ENCODE measurements around the gene GIMAP6. TPM values are rescaled to one million over a fixed set of nuclear protein-coding genes. Genes with fewer than 3 reads are reported as not detected.

GIMAP6 gene
- total RNA-seq, 1 donor from 2014 or later: not detected

DNA sequence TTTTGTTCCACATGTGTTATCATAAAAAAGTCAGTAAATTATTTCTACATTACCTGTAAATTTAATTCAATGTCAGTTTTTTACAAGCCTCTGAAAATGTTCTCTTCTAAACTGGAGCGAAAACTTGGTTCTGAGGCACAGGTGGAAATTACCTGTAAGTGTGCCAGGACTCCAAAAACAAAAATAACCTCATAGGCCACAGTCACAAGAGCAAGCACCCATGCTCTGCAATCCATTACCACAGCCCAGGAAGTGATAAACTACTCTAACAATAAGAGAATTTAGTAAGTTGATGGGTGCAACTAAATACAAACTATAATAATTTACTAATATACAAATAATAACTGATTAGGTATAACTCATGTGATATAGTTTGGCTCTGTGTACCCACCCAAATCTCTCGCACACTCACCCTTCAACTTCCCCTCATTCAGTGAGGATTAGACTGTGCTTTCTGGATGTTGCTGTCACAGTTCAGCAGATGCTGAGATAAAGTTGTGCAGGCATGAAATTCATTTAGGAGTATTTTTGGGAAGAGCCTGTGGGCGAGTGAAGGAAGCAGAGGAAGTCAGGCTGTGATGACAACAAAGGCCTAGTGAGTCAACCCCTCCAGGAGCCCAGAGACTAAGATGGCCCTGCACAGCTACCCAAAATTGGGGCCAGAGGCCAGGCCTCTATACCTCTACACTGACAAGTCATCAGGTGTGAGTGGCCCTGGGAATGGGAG, 16.3 kb upstream of the GIMAP6 start:
- no peak overlapping the region for H3K4me3 ChIP-seq (ENCODE audit: low read depth, low read length)
- DNase-seq (ENCODE audit: low read depth) (no peak), FAIRE-seq (no peak)
- TF ChIP-seq, protein P1, sequence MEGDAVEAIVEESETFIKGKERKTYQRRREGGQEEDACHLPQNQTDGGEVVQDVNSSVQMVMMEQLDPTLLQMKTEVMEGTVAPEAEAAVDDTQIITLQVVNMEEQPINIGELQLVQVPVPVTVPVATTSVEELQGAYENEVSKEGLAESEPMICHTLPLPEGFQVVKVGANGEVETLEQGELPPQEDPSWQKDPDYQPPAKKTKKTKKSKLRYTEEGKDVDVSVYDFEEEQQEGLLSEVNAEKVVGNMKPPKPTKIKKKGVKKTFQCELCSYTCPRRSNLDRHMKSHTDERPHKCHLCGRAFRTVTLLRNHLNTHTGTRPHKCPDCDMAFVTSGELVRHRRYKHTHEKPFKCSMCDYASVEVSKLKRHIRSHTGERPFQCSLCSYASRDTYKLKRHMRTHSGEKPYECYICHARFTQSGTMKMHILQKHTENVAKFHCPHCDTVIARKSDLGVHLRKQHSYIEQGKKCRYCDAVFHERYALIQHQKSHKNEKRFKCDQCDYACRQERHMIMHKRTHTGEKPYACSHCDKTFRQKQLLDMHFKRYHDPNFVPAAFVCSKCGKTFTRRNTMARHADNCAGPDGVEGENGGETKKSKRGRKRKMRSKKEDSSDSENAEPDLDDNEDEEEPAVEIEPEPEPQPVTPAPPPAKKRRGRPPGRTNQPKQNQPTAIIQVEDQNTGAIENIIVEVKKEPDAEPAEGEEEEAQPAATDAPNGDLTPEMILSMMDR (IDR thresholded peaks at IDR 0.05; ENCODE audit: insufficient read depth, low read length, severe bottlenecking): no peak
- no peaks in the 10 kb centered on the region for H3K27me3 ChIP-seq (ENCODE audit: control insufficient read depth, insufficient read depth, low read length)
- no peaks in the 10 kb centered on the region for H3K36me3 ChIP-seq (ENCODE audit: control insufficient read depth, insufficient read depth, low read length)

DNA sequence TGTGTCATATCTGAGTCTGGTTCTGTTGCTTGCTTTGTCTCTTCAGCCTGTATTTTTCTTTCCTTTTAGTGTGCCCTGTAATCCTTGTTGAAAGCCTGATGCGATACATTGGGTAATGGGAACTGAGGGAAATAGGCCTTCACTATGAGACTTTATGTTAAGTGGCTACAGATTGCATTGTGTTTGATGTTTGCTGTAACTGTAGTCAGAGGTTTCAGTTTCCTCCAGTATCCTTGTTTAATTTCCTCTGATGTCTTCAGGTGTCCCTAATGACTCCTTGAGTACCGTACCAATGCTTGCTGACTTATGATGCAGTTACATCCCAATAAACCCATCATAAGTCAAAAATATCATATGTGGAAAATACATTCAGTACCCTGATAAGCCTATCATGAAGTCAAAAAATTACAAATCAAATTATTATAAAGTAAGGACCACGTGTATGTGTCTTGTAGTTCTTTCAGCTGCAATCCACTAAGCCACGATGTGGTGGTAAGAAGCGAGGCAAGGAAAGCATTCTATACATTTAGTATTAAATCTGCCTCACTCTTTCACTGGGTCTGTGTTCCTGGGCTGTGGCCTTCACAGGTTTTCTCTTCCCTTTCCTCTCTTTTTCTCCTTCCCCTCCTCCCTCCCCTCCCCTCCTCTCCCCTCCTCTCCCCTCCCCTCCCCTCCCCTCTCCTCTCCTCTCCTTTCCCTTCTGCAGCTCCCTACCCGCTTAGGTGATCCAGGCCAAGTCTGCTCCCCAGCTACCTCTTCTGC, 13.3 kb upstream of the GIMAP6 start:
- TF ChIP-seq, protein P1 (IDR thresholded peaks at IDR 0.05; ENCODE audit: insufficient read depth, low read length, severe bottlenecking): no peak
- H3K27me3 ChIP-seq (ENCODE audit: control insufficient read depth, insufficient read depth, low read length): no peaks in the 10 kb centered on the region
- DNase-seq (ENCODE audit: low read depth): no peak
- no peak for FAIRE-seq
- H3K36me3 ChIP-seq (ENCODE audit: control insufficient read depth, insufficient read depth, low read length): no peaks in the 10 kb centered on the region
- no peak overlapping the region for H3K4me3 ChIP-seq (ENCODE audit: low read depth, low read length)

DNA sequence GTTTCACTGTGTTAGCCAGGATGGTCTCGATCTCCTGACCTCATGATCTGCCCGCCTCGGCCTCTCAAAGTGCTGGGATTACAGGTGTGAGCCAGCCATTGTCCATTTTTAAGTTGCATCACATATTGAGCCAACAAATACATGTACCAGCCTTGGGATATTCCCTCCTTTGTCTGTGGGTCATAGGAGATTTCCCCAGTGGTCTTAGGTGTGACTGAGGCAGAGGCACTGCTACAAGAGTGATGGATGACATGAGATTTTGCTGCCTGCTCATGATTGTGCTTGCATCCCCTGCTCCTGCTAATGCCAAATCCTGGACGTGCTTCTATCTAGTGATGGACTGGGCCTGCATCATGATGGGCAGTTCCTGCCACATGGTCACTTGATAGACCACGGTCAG, 10.7 kb upstream of the GIMAP6 start:
- Histone ChIP-seq H3K36me3 (ENCODE audit: control insufficient read depth, insufficient read depth, low read length) (no peaks in the 10 kb centered on the region), H3K27me3 (ENCODE audit: control insufficient read depth, insufficient read depth, low read length) (no peaks in the 10 kb centered on the region), H3K4me3 (ENCODE audit: low read depth, low read length) (no peak overlapping the region)
- DNase-seq (ENCODE audit: low read depth) (no peak), FAIRE-seq (no peak)
- TF ChIP-seq, protein P1 (IDR thresholded peaks at IDR 0.05; ENCODE audit: insufficient read depth, low read length, severe bottlenecking): no peak

DNA sequence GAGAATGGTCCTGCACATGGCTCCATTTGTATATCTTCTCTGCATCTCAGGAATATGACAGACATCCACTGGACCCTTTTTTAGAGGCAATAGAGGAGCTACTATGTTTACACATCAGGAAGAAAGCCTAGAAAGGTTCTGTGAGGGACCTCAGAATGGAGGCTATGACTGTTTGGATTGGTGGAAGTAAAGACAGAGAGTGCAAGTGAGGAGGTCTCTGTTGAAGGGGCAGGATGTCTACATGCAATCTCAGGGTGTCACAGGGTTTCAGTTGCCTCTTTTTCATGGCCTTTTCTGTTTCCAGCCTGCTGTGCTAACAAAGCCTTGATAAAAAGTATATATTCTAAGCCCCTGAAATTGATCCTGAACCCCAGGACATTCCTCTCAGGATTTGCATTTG, 9.7 kb upstream of the GIMAP6 start:
- Histone ChIP-seq H3K4me3 (ENCODE audit: low read depth, low read length) (no peak overlapping the region), H3K36me3 (ENCODE audit: control insufficient read depth, insufficient read depth, low read length) (no peaks in the 10 kb centered on the region), H3K27me3 (ENCODE audit: control insufficient read depth, insufficient read depth, low read length) (no peaks in the 10 kb centered on the region)
- no peak for DNase-seq (ENCODE audit: low read depth)
- TF ChIP-seq, protein P1 (IDR thresholded peaks at IDR 0.05; ENCODE audit: insufficient read depth, low read length, severe bottlenecking): no peak
- no peak for FAIRE-seq

DNA sequence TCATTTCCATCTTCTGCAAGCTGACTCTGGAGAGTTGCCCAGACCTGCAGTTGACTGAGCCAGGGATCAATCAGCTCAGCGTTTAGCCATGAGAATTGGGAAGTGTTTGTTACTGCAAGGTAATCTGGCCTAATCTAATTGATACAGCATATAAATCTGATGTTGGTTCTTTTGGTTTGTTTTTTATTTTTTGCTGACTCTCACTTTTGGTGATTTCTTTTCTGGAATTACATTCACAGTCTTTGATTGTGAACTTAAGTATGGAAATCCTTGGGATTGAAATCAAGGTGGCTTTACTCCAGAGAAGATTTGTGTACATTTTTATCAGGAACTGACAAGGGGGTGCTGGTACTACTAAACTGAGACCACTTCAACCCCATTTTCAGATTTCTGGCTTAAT, 1.7 kb upstream of the GIMAP6 start:
- Histone ChIP-seq H3K27me3 (ENCODE audit: control insufficient read depth, insufficient read depth, low read length) (no peaks in the 10 kb centered on the region), H3K4me3 (ENCODE audit: low read depth, low read length) (no peak overlapping the region), H3K36me3 (ENCODE audit: control insufficient read depth, insufficient read depth, low read length) (no peaks in the 10 kb centered on the region)
- TF ChIP-seq, protein P1 (IDR thresholded peaks at IDR 0.05; ENCODE audit: insufficient read depth, low read length, severe bottlenecking): no peak
- FAIRE-seq: no peak
- no peak for DNase-seq (ENCODE audit: low read depth)
